GM12878 (cell line): ENCODE results near the gene TBL1XR1. TPM values are rescaled to one million over a fixed set of nuclear protein-coding genes. Genes with fewer than 3 reads are reported as not detected.

Experiments used
- ATAC-seq: fragments of 200-7000 bp; cut with Tn5 transposase; 3 replicates; pipeline ENCODE4 v1.9.1; 2020; ENCODE audit warnings: mild to moderate bottlenecking, moderate library complexity
- Bru-seq: library from RNA; stranded (reverse); fragments of 400-500 nt; gene quantifications from one replicate; lab custom pipeline; 2021; lab: Mats Ljungman, UMichigan
- BruChase-seq, 2 experiments: library from RNA; stranded (reverse); fragments of 400-500 nt; gene quantifications; one replicate each; lab custom pipeline; 2021; lab: Mats Ljungman, UMichigan
- BruUV-seq: library from RNA; stranded (reverse); fragments of 400-500 nt; replicated peaks from 2 replicates; lab custom pipeline; 2021; lab: Mats Ljungman, UMichigan
- CTCF ChIA-PET: fragments of 300-600 bp; sonication (Branson Sonifier 250); formaldehyde crosslinking; extraction: SDS; loops from one replicate; lab custom pipeline; 2021; ENCODE audit warnings: inconsistent platforms; lab: Yijun Ruan, JAX
- POLR2A ChIA-PET: fragments of 350-600 bp; formaldehyde crosslinking; extraction: SDS; loops from one replicate; lab custom pipeline; 2021; ENCODE audit warnings: inconsistent platforms; lab: Charles Lee
- RAD21 ChIA-PET: fragments of 300-600 bp; sonication (Branson Sonifier 250); formaldehyde crosslinking; loops from one replicate; lab custom pipeline; 2023; ENCODE audit warnings: antibody characterized with exemption; ENCODE audit not compliant: unreplicated experiment; lab: Charles Lee
- SMC1A ChIA-PET: fragments of 300-600 bp; sonication (Branson Sonifier 250); formaldehyde crosslinking; loops from one replicate; lab custom pipeline; 2023; ENCODE audit not compliant: unreplicated experiment, uncharacterized antibody; lab: Charles Lee
- DNase-seq: peaks from one replicate; pipeline ENCODE4 v3.0.0-alpha.2; 2011; ENCODE audit warnings: low read depth, low spot score
- FAIRE-seq: peaks from 3 replicates; lab custom pipeline; 2011; peaks lifted over from hg19 to GRCh38; lab: Jason Lieb, UNC
- H2AFZ ChIP-seq: 2 replicates; pipeline ENCODE4 v1.6.0; 2011; ENCODE audit warnings: low read depth, low read length, control low read depth; ENCODE audit not compliant: control insufficient read depth
- H3K27ac ChIP-seq: 2 replicates; pipeline ENCODE4 v1.5.1; 2011; ENCODE audit warnings: control low read depth; ENCODE audit not compliant: control insufficient read depth, insufficient read depth
- H3K27me3 ChIP-seq, 2 experiments: replicated peaks in 1 of 2; 2 replicates each; pipeline versions ENCODE4 v1.6.0 to v1.6.1; 2011; ENCODE audit warnings: low read length in 1 of 2; ENCODE audit not compliant: control insufficient read depth in 2 of 2, insufficient read depth in 2 of 2
- H3K36me3 ChIP-seq, 2 experiments: 2 replicates each; pipeline ENCODE4 v1.5.1; 2011; ENCODE audit warnings: low read length in 1 of 2; ENCODE audit not compliant: control insufficient read depth in 2 of 2, insufficient read depth in 2 of 2
- H3K4me1 ChIP-seq: 2 replicates; pipeline ENCODE4 v1.6.1; 2011; ENCODE audit warnings: mild to moderate bottlenecking, low read length, moderate library complexity, mixed read lengths; ENCODE audit not compliant: control insufficient read depth, insufficient read depth
- H3K4me2 ChIP-seq: 2 replicates; pipeline ENCODE4 v1.6.0; 2011; ENCODE audit warnings: control low read depth; ENCODE audit not compliant: control insufficient read depth, insufficient read depth
- H3K4me3 ChIP-seq: fragments of 200-600 bp; sonication (generic); 2 replicates; pipeline ENCODE4 v1.5.1; 2016
- H3K79me2 ChIP-seq: 2 replicates; pipeline ENCODE4 v1.6.0; 2011; ENCODE audit warnings: low read length; ENCODE audit not compliant: control insufficient read depth, insufficient read depth
- H3K9ac ChIP-seq: 2 replicates; pipeline ENCODE4 v1.8.0; 2011; ENCODE audit warnings: low read length, control low read depth, mixed read lengths; ENCODE audit not compliant: control insufficient read depth, insufficient read depth
- H3K9me3 ChIP-seq: replicated peaks from 3 replicates; pipeline ENCODE4 v1.5.1; 2011; ENCODE audit warnings: mild to moderate bottlenecking, low read length; ENCODE audit not compliant: control insufficient read depth, insufficient read depth
- H4K20me1 ChIP-seq: 2 replicates; pipeline ENCODE4 v1.6.0; 2011; ENCODE audit not compliant: control insufficient read depth, insufficient read depth
- BHLHE40 ChIP-seq, 2 experiments: fragments of 450-650 bp in 1 of 2; IDR thresholded peaks; 2 replicates each; pipeline ENCODE4 v1.6.1; 2011 to 2017; ENCODE audit warnings: low read depth in 2 of 2, borderline replicate concordance in 1 of 2, improper control_type of control experiment in 1 of 2, low read length in 1 of 2, mild to moderate bottlenecking in 1 of 2
- CBFB ChIP-seq: IDR thresholded peaks from 2 replicates; pipeline ENCODE4 v1.6.1; 2016; ENCODE audit warnings: antibody characterized with exemption, low read depth
- CBX5 ChIP-seq: sonication (generic); IDR thresholded peaks from 2 replicates; pipeline ENCODE4 v1.6.1; 2016; ENCODE audit warnings: low read depth, moderate library complexity, mild to moderate bottlenecking, inconsistent platforms
- EED ChIP-seq: sonication (generic); IDR thresholded peaks from 2 replicates; pipeline ENCODE4 v1.6.1; 2016; ENCODE audit warnings: antibody characterized with exemption, low read depth
- EGR1 ChIP-seq, 2 experiments: IDR thresholded peaks; 1 replicate in 1 of 2; 2 replicates in 1 of 2; pipeline ENCODE4 v1.6.1; 2011 to 2012; ENCODE audit warnings: low read depth in 2 of 2, low read length in 2 of 2, borderline replicate concordance in 1 of 2, mild to moderate bottlenecking in 1 of 2, moderate library complexity in 1 of 2
- KDM1A ChIP-seq: fragments of 200-600 bp; sonication (generic); IDR thresholded peaks from 2 replicates; pipeline ENCODE4 v1.6.1; 2016; ENCODE audit warnings: borderline replicate concordance
- MEF2A ChIP-seq: IDR thresholded peaks from 2 replicates; pipeline ENCODE4 v1.6.1; 2011; ENCODE audit warnings: low read depth, mild to moderate bottlenecking, low read length, moderate library complexity; ENCODE audit not compliant: insufficient read depth
- NFIC ChIP-seq: IDR thresholded peaks from 2 replicates; pipeline ENCODE4 v1.6.1; 2012; ENCODE audit warnings: low read depth, mild to moderate bottlenecking, inconsistent platforms, low read length, moderate library complexity
- PAX5 ChIP-seq: IDR thresholded peaks from 2 replicates; pipeline ENCODE4 v1.6.1; 2011; ENCODE audit warnings: low read depth, low read length, borderline replicate concordance
- POLR2A ChIP-seq: IDR thresholded peaks from 2 replicates; pipeline ENCODE4 v1.6.1; 2011; ENCODE audit warnings: low read depth, mild to moderate bottlenecking, low read length
- POU2F2 ChIP-seq: IDR thresholded peaks from 3 replicates; pipeline ENCODE4 v1.6.1; 2011; ENCODE audit warnings: low read depth, mild to moderate bottlenecking, low read length, borderline replicate concordance
- RAD21 ChIP-seq: IDR thresholded peaks from 2 replicates; pipeline ENCODE4 v1.6.1; 2011; ENCODE audit warnings: mild to moderate bottlenecking, low read depth, low read length, moderate library complexity; ENCODE audit not compliant: insufficient read depth
- RUNX3 ChIP-seq: IDR thresholded peaks from 2 replicates; pipeline ENCODE4 v1.6.1; 2012; ENCODE audit warnings: low read length, inconsistent platforms
- SP1 ChIP-seq: IDR thresholded peaks from one replicate; pipeline ENCODE4 v1.6.1; 2011; ENCODE audit warnings: low read depth, low read length
- TBL1XR1 ChIP-seq: IDR thresholded peaks from 2 replicates; pipeline ENCODE4 v1.6.1; 2012; ENCODE audit warnings: low read depth, low read length, improper control_type of control experiment
- TCF3 ChIP-seq: IDR thresholded peaks from 2 replicates; pipeline ENCODE4 v1.6.1; 2012; ENCODE audit warnings: low read depth, mild to moderate bottlenecking, low read length, borderline replicate concordance; ENCODE audit not compliant: insufficient read depth
- WRNIP1 ChIP-seq: IDR thresholded peaks from 2 replicates; pipeline ENCODE4 v1.6.1; 2011; ENCODE audit warnings: low read depth, low read length, improper control_type of control experiment, borderline replicate concordance
- WGBS: methylation state at CpG from one replicate; pipeline ENCODE4 v1.1.6; 2016; ENCODE audit warnings: low lambda C conversion rate; ENCODE audit not compliant: insufficient replicate concordance, insufficient coverage; ENCODE audit errors: missing lambda C conversion rate; 5-methylcytosine and 5-hydroxymethylcytosine counted together
- in situ Hi-C: fragments of 300-500 bp; cut with MboI; formaldehyde crosslinking; loops from 9 replicates; pipeline ENCODE4 v1.14.3; 2018; ENCODE audit warnings: mixed read lengths
- intact Hi-C: fragments of 100-400 bp; cut with micrococcal nuclease; formaldehyde crosslinking; loops from one replicate; pipeline ENCODE4 v1.14.2; 2022; ENCODE audit not compliant: unreplicated experiment
- long read RNA-seq, 2 experiments: library from polyadenylated mRNA; unstranded; transcript quantifications; one replicate each; pipeline ENCODE4 v2.0.0, GENCODE V29; 2019 to 2020
- polyA minus RNA-seq, 3 experiments: library from RNA; depleted of rRNA, polyadenylated mRNA; stranded (reverse); fragments of >200 nt; gene quantifications; 2 replicates each; pipeline ENCODE4 v1.2.3, GENCODE V29; 2011
- polyA plus RNA-seq, 11 experiments: library from polyadenylated mRNA; depleted of rRNA in 4 of 11; unstranded in 6 of 11; stranded (reverse) in 5 of 11; fragments of >200 nt; fragmentation: Nextera tagmentation in 4 of 11; fragmentation: Illumina TruSeq in 1 of 11; extraction: Ambion mirVana in 4 of 11; extraction: Trizol in 1 of 11; gene quantifications; 1 replicate in 1 of 11; 2 replicates in 10 of 11; pipeline versions ENCODE4 v1.2.1 to v1.2.3, GENCODE V29; 2011 to 2016; ENCODE audit warnings: inconsistent platforms in 2 of 11, missing spikeins in 2 of 11, low read depth in 1 of 11
- total RNA-seq, 4 experiments: library from RNA; depleted of rRNA in 3 of 4; stranded (reverse); fragments of >200 nt in 3 of 4; fragmentation: Illumina TruSeq in 1 of 4; extraction: Trizol in 1 of 4; gene quantifications; 2 replicates each; pipeline versions ENCODE4 v1.2.1 to v1.2.3, GENCODE V29; 2013 to 2021
- TF ChIP-seq, protein P1 (sequence below): IDR thresholded peaks from 2 replicates; pipeline ENCODE4 v1.6.1; 2011; ENCODE audit warnings: borderline replicate concordance, low read depth, mild to moderate bottlenecking, moderate library complexity, low read length; ENCODE audit not compliant: insufficient read depth, poor library complexity, severe bottlenecking

The TBL1XR1 gene
- 54.8 and 56.7 TPM in 2 replicates for total RNA-seq (2013; cell fraction: nucleolus; rRNA removed)
- total RNA-seq (2014; rRNA removed) (60.6 and 68.7 TPM in 2 replicates), total RNA-seq (2014; rRNA removed; fragmentation: Illumina TruSeq; extraction: Trizol) (72.2 and 78.9 TPM in 2 replicates), total RNA-seq (2021) (114 and 126 TPM in 2 replicates), polyA plus RNA-seq (2011; rRNA removed) (115 and 133 TPM in 2 replicates), polyA plus RNA-seq (2014; fragmentation: Illumina TruSeq; extraction: Trizol) (41.9 and 53.2 TPM in 2 replicates), polyA plus RNA-seq (2014; fragmentation: Nextera tagmentation; extraction: Ambion mirVana) (10 to 100 TPM; 13.0 to 77.5 TPM), polyA plus RNA-seq (2014; rRNA removed) (39.6 and 46.8 TPM in 2 replicates), polyA plus RNA-seq (2016; fragmentation: Nextera tagmentation; extraction: Ambion mirVana) (10 to 100 TPM; 56.8 to 60.1 TPM), polyA minus RNA-seq (2011; rRNA and poly(A)+ RNA removed) (233 and 383 TPM in 2 replicates), Bru-seq, nascent RNA (percentile 83 among the genes with signal in this experiment), BruChase-seq, experiment 1, labeled RNA remaining after a 6-hour chase (percentile 85 among the genes with signal in this experiment), BruChase-seq, experiment 2, labeled RNA remaining after a 2-hour chase (percentile 85 among the genes with signal in this experiment)
- 13.5 TPM for polyA plus RNA-seq (2011; ENCODE audit: low read depth)
- polyA plus RNA-seq (2011; cell fraction: cytosol; rRNA removed) = 27.6 and 44.4 TPM in 2 replicates
- polyA plus RNA-seq (2011; cell fraction: nucleus; rRNA removed) = 55.1 and 55.3 TPM in 2 replicates
- polyA plus RNA-seq (2012) = 31.5 and 35.2 TPM in 2 replicates
- 109 and 146 TPM in 2 replicates for polyA minus RNA-seq (2011; cell fraction: cytosol; rRNA and poly(A)+ RNA removed)
- polyA minus RNA-seq (2011; cell fraction: nucleus; rRNA and poly(A)+ RNA removed) = 58.4 and 117 TPM in 2 replicates
- long read RNA-seq, experiment 1, full-length matches to known transcripts = 1 of 14 reads
- long read RNA-seq, experiment 1, partial matches to known transcripts = 1 of 14 reads
- long read RNA-seq, experiment 1, other reads (novel, unspliced or antisense) = 12 of 14 reads
- long read RNA-seq, experiment 2, full-length matches to known transcripts = 5 of 43 reads
- long read RNA-seq, experiment 2, partial matches to known transcripts = 19 of 43 reads
- long read RNA-seq, experiment 2, other reads (novel, unspliced or antisense) = 19 of 43 reads

DNA sequence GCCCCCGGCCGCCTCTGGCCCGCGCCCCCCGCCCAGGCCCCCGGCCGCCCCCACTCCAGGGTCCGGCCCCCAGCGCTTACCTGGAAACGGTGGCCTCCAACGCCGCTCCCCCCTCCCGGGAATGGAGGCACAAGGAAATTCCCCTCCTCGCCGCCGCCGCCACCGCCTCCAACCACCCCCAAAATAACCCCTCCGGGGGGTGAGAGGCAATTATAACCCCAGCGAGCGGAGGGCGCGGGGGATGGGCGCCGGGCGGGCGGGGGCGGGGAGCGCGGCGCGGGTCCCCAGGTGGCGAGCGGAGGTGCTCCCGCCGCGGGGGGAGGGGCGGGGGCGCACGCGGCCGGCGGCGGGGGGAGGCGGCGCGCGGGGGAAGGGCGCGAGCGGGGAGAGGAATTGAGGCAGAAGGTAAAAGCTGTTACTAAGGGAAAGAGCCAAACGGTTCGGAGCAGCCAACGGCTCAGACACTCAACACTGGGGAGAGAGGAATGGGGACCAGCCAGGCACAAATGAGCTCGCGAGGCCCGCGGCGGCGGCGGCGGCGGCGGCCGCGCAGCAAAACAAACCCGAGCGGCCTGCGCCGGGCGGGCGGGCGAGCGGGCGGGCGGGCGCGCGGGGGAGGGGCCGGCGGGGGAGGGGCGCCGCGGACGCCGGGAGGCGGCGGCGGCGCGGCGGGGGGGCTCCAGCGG is at the start of gene TBL1XR1:
TBL1XR1 (minus strand) TSS at position 442 of the 686 bp plus-strand sequence. CDS start 132,505 bp downstream, outside the sequence.
- no peaks in the 10 kb centered on the region for H3K27me3 ChIP-seq
- H3K79me2 ChIP-seq = peaks cover 45% of the 10 kb centered on the region
- no peak for FAIRE-seq
- ChIA-PET POLR2A (no interaction called here), RAD21 (interaction anchor here (0.7 to 2.8 kb wide), 4 partner anchors 52 to 163 kb away, joined by 3 to 23 read pairs (median 8); no protein-coding TSS in a partner anchor), SMC1A (interaction anchor here (0.5 to 4.3 kb wide), 4 partner anchors 46 to 161 kb away, joined by 3 to 21 read pairs (median 10); no protein-coding TSS in a partner anchor), CTCF (interaction anchor here (0.6 to 1.0 kb wide), 3 partner anchors 32 to 181 kb away, joined by 3 read pairs; no protein-coding TSS in a partner anchor)
- peak; percentile 16 for ATAC-seq
- peaks cover 13% of the 10 kb centered on the region for H3K4me1 ChIP-seq
- WGBS = 1% methylated on average over 13 of the region's 93 CpGs
- H2AFZ ChIP-seq = peak within 1 kb of the TSS; percentile 51
- no peaks in the 10 kb centered on the region for H4K20me1 ChIP-seq
- H3K27ac ChIP-seq = peak within 1 kb of the TSS; percentile 97
- H3K4me2 ChIP-seq = peak within 1 kb of the TSS; percentile 78
- peak within 1 kb of the TSS; percentile 99 for H3K4me3 ChIP-seq
- in situ Hi-C loops = loop anchor here (5.0 kb wide), 1 partner anchor 160 kb away; no protein-coding TSS in a partner anchor
- H3K9ac ChIP-seq = peak within 1 kb of the TSS; percentile 94
- intact Hi-C loops = loop anchor here (1.0 to 5.0 kb wide), 5 partner anchors 50 to 252 kb away; no protein-coding TSS in a partner anchor
- no peak for DNase-seq
- TF ChIP-seq MEF2A = peak; percentile 25; the same call in 1 of the 2 replicates
- peak; percentile 52 for TF ChIP-seq TBL1XR1
- 0 out of 3 replicates have a peak, but pooled peaks have one; percentile 40 for TF ChIP-seq POU2F2
- 0 out of 2 replicates have a peak, but pooled peaks have one; percentile 44 for TF ChIP-seq CBFB
- TF ChIP-seq KDM1A = no peak
- peak in 1 of 2 experiments; percentile 78; a peak in 2 of 3 replicates for TF ChIP-seq EGR1 (IDR thresholded peaks at IDR 0.05; ENCODE audit: borderline replicate concordance in 1 of 2, low read depth in 2 of 2, low read length in 2 of 2)
- TF ChIP-seq POLR2A = peak; percentile 69
- TF ChIP-seq TCF3 = peak; percentile 52; the same call in 1 of the 2 replicates
- TF ChIP-seq PAX5 = no peak; the same call in 1 of the 2 replicates
- 0 out of 4 replicates have a peak, but pooled peaks of 1 of the 2 experiments have one; percentile 8 for TF ChIP-seq BHLHE40 (IDR thresholded peaks at IDR 0.05; ENCODE audit: borderline replicate concordance in 1 of 2, low read depth in 2 of 2, low read length in 1 of 2)
- peak; percentile 28 for TF ChIP-seq RAD21
- 0 out of 2 replicates have a peak, but pooled peaks have one; percentile 62 for TF ChIP-seq CBX5
- TF ChIP-seq, protein P1, sequence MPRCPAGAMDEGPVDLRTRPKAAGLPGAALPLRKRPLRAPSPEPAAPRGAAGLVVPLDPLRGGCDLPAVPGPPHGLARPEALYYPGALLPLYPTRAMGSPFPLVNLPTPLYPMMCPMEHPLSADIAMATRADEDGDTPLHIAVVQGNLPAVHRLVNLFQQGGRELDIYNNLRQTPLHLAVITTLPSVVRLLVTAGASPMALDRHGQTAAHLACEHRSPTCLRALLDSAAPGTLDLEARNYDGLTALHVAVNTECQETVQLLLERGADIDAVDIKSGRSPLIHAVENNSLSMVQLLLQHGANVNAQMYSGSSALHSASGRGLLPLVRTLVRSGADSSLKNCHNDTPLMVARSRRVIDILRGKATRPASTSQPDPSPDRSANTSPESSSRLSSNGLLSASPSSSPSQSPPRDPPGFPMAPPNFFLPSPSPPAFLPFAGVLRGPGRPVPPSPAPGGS = peak; percentile 7
- peak; percentile 39; the same call in 1 of the 2 replicates for TF ChIP-seq EED
- peak; percentile 12 for TF ChIP-seq SP1
- TF ChIP-seq NFIC = no peak
- peak; percentile 11; the same call in 1 of the 2 replicates for TF ChIP-seq RUNX3
- no peak for TF ChIP-seq WRNIP1
- H3K36me3 ChIP-seq = no peaks in the 10 kb centered on the region
- H3K9me3 ChIP-seq = no peaks in the 10 kb centered on the region
- BruUV-seq = no TSS peak
